ENCODE measurements around the gene CACNA2D4. TPM values are rescaled to one million over a fixed set of nuclear protein-coding genes. Genes with fewer than 3 reads are reported as not detected.

Gene CACNA2D4
- total RNA-seq, 4 donors from 2014 or later: 0.84 to 3.8 (median 3.4) TPM

- Histone ChIP-seq H3K9me3 (no peaks in the 10 kb centered on the region), H3K4me1 (peaks cover 29 to 44% (median 34%) of the 10 kb centered on the region in 4 donors), H3K27me3 (no peaks in the 10 kb centered on the region), H3K4me3 (no peak overlapping the region), H3K27ac (replicated peaks in 1 of 4) (no peak overlapping the region), H3K36me3 (no peaks in the 10 kb centered on the region)
- intact Hi-C loops (cut with DNase I): loop anchor here (5.0 kb wide), 1 partner anchor 783 kb away; no protein-coding TSS in a partner anchor
- no peak for TF ChIP-seq CTCF (IDR thresholded peaks at IDR 0.05)
- TF ChIP-seq POLR2A (IDR thresholded peaks at IDR 0.05; ENCODE audit: low read depth): no peak
- TF ChIP-seq POLR2AphosphoS5 (IDR thresholded peaks at IDR 0.05): no peak
- TF ChIP-seq EP300 (IDR thresholded peaks at IDR 0.05): no peak
- DNase-seq (ENCODE audit: extremely low spot score): no peak
- 92% methylated on average over 14 of the region's 21 CpGs for WGBS
Observed at GRCh38 chr12:1799051-1799881, 119.2 kb downstream of the CACNA2D4 start.

DNA sequence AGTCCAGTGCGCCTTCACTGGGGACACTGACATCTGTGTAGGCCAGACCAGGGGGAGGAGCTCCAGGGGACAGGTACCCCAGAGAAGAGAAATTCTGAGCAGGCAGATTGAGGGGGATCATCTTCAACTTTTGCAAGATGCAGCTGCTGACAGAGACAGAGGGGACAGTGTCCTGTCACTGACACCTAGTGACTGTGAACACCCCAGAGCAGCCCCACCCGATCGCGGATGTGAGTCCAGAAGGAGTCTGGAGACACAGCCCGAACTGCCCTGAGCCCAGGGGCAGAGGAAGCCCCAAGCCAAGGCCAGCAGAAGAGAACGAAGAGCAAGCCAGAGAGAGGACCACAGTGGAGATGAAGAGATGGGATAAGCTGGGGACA lies 119.8 kb downstream of the CACNA2D4 start:
- H3K27ac ChIP-seq (replicated peaks in 1 of 4): no peak overlapping the region
- no peaks in the 10 kb centered on the region for H3K27me3 ChIP-seq
- TF ChIP-seq POLR2A (IDR thresholded peaks at IDR 0.05; ENCODE audit: low read depth) (no peak), POLR2AphosphoS5 (IDR thresholded peaks at IDR 0.05) (no peak), EP300 (IDR thresholded peaks at IDR 0.05) (no peak), CTCF (IDR thresholded peaks at IDR 0.05) (no peak)
- intact Hi-C loops (cut with DNase I): loop anchor here (5.0 kb wide), 1 partner anchor 784 kb away; no protein-coding TSS in a partner anchor
- no peaks in the 10 kb centered on the region for H3K36me3 ChIP-seq
- H3K9me3 ChIP-seq: no peaks in the 10 kb centered on the region
- no peak for DNase-seq (ENCODE audit: extremely low spot score)
- peaks cover 30 to 49% (median 35%) of the 10 kb centered on the region in 4 donors for H3K4me1 ChIP-seq
- WGBS: 96% methylated on average over 5 of the region's 6 CpGs
- H3K4me3 ChIP-seq: no peak overlapping the region

DNA sequence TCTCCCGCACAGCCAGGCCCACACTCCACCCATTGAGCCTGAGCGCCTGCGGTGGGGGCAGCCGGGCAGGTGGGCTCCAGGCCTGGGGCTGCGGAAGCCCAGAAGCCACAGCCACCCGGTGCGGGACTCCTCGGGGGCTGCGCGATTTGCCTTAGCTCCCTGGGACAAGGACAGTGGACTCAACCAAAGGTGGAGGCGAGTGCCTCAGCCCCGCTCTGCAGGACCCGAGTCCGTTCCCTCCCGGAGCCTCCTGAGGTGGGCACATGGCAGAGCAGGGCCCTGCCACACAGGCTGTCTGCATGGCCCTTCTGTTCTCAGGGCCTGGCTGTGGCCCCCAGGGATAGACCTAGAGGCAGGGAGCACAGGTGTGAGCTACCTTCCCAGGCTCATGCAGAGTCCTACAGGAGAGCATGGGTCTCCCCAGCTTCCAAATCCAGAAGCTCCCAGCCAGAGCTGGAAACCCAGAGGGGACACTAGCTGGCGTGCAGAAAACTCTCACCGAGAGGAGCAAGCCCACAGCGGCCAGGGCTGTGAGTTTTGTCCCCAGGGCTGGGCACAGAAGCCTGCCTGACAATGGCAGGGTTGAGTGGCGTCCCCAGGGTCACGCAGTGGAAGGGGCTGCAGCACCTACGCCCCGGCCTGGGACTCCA lies 120.3 kb downstream of the CACNA2D4 start:
- H3K36me3 ChIP-seq: no peaks in the 10 kb centered on the region
- 100% methylated on average over 4 of the region's 22 CpGs for WGBS
- H3K9me3 ChIP-seq: no peaks in the 10 kb centered on the region
- peak overlapping the region; percentile 77 to 87 (median 86) for H3K27ac ChIP-seq (replicated peaks in 1 of 4)
- TF ChIP-seq CTCF (IDR thresholded peaks at IDR 0.05): no peak
- TF ChIP-seq EP300 (IDR thresholded peaks at IDR 0.05): no peak
- TF ChIP-seq POLR2AphosphoS5 (IDR thresholded peaks at IDR 0.05): no peak
- peak overlapping the region in 1 of 4 donors; percentile 67 for H3K4me3 ChIP-seq
- peaks cover 34 to 49% (median 38%) of the 10 kb centered on the region in 4 donors for H3K4me1 ChIP-seq
- no peaks in the 10 kb centered on the region for H3K27me3 ChIP-seq
- no peak for DNase-seq (ENCODE audit: extremely low spot score)
- intact Hi-C loops (cut with DNase I): loop anchor here (2.0 to 5.0 kb wide), 2 partner anchors 237 to 784 kb away; no protein-coding TSS in a partner anchor

GRCh38 chr12:1797011-1797901 lies 121.2 kb downstream of the CACNA2D4 start:
- intact Hi-C loops (cut with DNase I): loop anchor here (2.0 to 5.0 kb wide), 2 partner anchors 238 to 785 kb away; no protein-coding TSS in a partner anchor
- DNase-seq (ENCODE audit: extremely low spot score): no peak
- no peaks in the 10 kb centered on the region for H3K9me3 ChIP-seq
- no peaks in the 10 kb centered on the region for H3K36me3 ChIP-seq
- peak overlapping the region; percentile 77 to 87 (median 86) for H3K27ac ChIP-seq (replicated peaks in 1 of 4)
- H3K4me3 ChIP-seq: peak overlapping the region; percentile 56 to 73 (median 66)
- TF ChIP-seq POLR2AphosphoS5 (IDR thresholded peaks at IDR 0.05) (peak; percentile 50 to 74), EP300 (IDR thresholded peaks at IDR 0.05) (no peak), CTCF (IDR thresholded peaks at IDR 0.05) (peak in 1 of 3 experiments; percentile 21)
- H3K27me3 ChIP-seq: no peaks in the 10 kb centered on the region
- WGBS: 42% methylated on average over 21 of the region's 71 CpGs
- H3K4me1 ChIP-seq: peaks cover 34 to 49% (median 39%) of the 10 kb centered on the region in 4 donors

Data from esophagus muscularis mucosa (tissue), 4 donors.